ENCODE data around the gene LCLAT1. TPM values are rescaled to one million over a fixed set of nuclear protein-coding genes. Genes with fewer than 3 reads are reported as not detected.

Gene LCLAT1
- polyA plus RNA-seq, 1 donor, result 7.4 TPM

DNA sequence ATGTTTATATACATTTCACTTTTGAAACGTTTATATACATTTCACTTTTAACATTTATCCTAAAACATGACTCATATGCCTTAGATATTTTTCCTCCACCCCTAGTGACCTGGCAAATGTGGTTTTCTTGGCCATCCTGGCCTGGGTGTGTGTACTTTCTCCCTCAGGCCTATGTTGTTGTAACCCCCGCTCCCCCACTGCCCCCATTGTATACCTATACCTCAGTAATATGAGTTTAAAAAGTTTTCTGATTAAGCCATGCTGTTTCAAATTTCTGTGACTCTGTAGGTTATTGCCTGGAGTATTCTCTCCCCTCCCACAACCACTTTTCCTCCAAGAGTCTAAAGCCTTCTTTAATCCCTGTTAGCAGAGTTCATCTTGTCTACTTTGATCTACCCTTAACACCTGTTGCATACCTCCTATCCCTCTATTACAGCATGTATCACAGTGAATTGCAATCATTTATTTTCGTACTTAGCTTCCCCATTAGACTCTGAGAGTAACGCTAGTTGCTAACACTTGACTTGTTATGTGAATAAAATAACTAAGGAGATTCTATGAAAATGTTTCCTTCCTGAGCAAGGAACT, 67.9 kb downstream of the LCLAT1 start:
- DNase-seq (ENCODE audit: low read depth), result no peak

DNA sequence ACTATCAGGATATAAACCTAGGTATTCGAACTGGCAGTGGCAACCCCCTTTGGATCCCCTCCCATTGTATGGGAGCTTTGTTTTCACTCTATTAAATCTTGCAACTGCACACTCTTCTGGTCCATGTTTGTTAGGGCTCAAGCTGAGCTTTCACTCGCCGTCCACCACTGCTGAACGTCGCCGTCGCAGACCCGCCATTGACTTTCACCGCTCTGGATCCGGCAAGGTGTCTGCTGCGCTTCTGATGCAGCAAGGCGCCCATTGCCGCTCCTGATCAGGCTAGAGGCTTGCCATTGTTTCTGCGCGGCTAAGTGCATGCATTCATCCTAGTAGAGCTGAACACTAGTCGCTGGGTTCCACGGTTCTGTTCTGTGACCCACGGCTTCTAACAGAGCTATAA, 69.1 kb downstream of the LCLAT1 start:
- DNase-seq (ENCODE audit: low read depth), result no peak

DNA sequence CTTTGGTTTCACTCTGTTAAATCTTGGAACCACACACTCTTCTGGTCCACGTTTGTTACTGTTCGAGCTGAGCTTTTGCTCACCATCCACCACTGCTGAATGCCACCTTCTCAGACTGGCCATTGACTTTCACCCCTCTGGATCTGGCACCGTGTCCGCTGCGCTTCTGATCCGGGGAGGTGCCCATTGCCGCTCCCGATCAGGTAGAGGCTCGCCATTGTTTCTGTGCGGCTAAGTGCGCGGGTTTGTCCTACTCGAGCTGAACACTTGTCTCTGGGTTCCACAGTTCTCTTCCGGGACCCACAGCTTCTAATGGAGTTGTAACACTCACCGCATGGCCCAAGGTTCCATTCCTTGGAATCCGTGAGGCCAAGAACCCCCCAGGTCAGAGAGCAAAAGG, 72.8 kb downstream of the LCLAT1 start:
- no peak for DNase-seq (ENCODE audit: low read depth)

DNA sequence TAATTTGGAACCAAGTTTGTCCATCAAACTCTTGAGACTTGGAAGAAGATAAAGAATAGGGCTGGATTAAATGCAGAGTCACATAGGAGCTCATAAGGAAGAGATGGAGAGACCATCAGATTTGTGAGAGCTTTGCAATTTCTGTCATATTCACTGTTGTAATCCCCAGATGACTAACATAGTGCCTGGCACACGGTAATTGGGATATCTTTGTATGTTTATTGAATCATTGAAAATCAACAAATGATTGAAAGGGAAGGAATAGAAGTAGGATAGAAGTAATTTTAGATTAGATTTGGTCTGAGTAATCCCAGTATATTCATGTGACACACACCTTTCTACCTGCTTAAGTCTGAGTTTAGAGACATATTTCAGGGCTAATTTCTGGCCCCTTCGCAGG, 75.4 kb downstream of the LCLAT1 start:
- no peak for DNase-seq (ENCODE audit: low read depth)

DNA sequence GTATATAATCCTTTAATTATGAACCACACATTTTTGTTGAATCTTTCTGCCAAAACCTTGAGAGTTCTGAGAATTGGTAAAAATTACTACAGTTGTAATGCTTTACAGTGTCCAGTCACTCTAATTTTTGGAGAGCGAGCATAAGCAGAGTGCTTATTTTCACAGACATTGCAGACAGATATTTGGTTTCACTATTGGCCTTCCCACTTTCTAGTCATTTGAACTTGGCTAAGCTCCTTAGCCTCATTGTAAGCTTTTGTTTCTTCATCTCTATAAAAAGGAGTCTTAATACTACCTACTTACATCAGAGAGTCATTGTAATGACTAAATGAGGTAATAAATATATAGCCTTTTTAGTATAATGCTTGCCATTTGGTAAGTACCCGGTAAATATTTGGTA, 80.4 kb downstream of the LCLAT1 start:
- no peak for DNase-seq (ENCODE audit: low read depth)

DNA sequence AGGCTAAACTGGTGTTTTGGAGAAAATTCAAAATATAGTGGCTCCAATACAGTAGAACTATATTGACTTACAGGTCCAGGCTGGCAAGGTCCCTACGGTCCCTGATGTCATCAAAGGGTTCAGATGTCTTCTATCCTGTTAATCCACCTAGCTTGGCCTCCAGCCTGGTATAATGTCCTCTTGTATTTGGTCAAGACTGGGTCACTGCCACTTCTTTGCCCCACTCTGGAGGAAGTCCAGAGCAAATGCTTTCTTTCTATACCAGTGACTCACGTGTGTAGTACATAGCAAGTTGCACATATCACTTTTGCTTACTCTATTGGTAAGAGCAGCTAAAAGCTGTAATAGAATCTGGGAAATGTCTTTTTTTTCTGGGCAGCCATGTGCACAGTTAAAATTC, 80.8 kb downstream of the LCLAT1 start:
- no peak for DNase-seq (ENCODE audit: low read depth)

DNA sequence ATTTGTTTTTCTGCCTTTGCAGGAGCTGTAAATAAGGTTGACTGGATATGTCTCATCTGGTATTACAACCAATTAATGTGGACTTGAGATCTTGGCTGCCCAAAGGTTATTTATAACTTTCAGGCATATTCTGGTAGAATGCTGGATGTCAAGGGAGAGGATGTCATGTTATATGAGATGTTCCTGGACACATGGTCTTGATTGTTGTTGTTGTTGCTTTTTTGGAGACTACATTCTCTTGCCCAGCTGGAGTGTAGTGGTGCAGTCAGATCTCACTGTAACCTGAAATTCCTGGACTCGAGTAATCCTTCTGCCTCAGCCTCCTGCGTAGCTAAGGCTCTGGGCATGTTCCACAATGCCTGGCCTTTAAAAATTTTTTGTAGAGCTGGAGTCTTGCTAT, 83.3 kb downstream of the LCLAT1 start:
- DNase-seq (ENCODE audit: low read depth), result no peak

DNA sequence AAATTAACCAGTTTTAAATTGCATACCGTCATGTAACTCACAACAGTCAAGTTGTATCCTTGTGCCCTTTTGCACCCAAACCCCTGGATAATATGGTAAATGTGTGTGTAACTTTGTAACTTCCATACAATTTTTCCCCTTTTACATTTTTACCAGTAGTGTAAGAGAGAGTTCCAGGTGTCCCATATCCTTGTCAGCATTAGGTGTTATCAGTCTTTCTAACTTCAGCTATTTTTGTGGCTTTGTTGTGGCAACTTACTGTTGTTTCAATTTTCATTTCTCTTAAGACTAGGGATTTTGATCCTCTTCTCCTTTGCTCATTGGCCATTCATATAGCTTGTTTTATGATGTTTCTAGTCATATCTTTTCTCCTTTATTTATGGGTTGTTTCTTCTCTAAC, 94.6 kb downstream of the LCLAT1 start:
- DNase-seq (ENCODE audit: low read depth), result no peak

DNA sequence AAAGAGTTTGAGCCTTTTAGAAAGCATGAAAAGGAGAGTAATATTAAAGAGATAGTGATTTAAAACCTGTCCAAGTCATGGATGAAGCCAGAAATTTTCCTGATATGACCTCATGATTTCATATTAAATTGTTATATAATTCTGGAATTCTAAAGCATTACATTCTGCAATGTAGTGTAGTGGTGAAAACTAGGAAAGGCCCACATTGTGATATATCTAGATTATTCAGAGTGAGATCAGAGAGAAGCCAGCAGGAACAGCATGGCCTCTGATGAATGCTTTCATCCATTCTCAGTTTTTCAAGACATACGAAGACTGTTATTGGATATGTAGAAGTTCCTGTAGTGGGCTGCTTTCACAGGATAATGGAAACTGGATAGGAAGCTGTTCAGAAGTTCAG, 98.8 kb downstream of the LCLAT1 start:
- DNase-seq (ENCODE audit: low read depth), result no peak

DNA sequence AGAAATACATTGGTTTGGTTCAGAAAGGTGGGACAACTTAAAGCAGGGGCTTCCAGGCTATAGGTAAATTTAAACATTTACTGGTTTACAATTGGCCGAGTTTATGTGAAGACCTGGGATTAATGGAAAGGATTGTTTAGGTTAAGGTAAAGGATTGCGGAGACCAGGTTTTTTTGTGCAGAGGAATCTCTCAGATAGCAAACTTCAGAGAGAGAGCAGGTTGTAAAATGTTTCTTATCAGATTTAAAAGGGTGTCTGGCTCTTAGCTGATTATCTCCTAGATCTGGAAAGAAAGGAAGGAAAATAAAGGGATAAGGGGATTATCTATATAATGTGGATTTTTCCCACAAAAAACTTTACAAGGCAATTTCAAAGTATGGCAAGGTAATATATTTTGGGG, 101.3 kb downstream of the LCLAT1 start:
- DNase-seq (ENCODE audit: low read depth), result no peak

DNA sequence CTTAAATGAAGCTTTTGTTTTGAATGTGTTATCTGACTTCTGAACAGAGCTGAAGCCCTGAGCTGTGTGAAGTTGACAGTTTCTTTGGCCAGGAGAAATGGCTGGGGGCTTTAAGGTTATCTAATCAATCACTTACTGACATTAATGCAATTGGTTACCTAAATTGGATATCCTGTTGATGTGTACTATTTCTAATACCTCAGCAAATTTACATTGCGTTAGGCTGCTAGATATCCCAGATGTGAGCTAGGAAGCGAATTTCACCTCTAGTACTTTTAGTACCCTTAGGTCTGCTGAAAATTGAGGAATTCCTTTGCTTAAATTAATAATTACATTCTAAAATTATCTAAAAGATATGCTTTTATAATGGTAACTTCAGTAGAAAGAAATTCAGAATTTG, 102.0 kb downstream of the LCLAT1 start:
- DNase-seq (ENCODE audit: low read depth), result no peak

DNA sequence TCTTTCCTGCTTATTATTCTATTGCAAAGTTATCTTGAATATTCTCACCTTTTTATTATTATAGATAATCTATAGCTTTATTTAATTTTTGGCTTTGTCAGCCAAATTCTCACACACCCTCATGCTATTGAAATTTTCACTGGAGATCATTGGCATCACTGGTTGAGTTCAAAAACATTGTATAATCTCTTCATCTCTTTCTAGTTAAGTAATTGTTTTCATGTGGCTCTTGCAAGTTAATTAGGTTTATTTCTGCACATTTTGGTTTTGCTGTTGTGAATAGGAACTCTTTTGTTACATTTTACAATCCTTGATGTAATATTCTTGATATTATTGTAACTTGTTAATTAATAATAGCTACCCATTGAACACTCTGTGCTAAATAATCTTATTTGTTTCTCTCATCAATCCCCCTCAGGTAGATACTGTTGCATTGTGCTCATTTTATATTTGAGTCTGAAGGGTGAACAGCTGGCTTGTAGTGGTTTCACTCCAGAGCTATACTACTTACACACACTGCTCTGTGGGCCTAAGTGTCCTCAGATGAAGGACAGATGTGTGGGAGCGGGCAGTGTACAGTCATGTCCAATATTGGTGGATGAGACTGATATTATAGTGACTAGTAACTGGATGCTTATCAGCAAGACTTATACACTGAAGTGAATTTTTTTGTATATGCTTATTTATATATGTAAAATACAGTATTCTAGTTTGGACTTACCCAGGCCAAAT, 112.7 kb downstream of the LCLAT1 start:
- DNase-seq (ENCODE audit: low read depth), result no peak

DNA sequence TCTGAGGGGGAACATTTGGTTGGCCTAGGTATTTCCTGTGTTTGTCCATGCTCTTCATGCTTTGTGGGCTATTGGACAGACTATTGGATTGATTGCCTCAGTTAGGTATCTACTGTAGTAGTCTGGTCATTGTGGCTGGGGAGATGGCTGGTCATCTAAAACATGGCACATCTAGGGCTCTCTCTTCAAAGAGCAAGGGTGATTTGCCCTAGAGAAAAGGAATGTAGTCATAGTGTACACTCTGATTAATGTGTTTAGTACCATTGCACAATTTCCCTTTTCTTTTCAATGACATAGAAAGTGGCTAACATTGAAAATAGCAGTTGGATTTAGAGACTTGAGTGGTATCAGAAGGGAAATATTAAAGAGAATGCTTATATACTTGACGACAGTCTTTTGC, 114.3 kb downstream of the LCLAT1 start:
- no peak for DNase-seq (ENCODE audit: low read depth)

DNA sequence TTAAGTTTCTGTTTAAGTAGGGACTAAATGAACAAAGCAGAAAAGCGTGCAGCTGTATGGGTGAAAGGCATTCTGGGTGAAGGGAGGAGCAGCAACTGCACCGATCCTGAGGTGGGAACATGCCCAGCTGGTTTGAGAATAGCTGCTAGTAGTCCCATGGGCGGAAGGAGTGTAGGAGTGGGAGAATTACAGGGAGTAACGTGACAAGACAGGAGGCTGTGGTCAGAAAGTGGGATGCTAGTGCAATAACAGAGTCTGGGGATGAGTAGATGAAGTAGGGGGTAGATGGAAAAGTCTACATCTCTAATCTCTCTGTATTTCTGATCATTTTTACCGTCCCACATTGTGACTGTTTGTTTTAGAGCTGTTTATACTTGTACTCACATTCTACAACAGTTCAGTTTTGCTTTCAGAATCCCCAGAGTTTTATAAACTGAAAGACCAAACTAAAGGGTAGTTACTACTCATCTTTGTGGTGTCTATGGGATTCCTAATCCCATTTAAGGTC, 118.9 kb downstream of the LCLAT1 start:
- no peak for DNase-seq (ENCODE audit: low read depth)

DNA sequence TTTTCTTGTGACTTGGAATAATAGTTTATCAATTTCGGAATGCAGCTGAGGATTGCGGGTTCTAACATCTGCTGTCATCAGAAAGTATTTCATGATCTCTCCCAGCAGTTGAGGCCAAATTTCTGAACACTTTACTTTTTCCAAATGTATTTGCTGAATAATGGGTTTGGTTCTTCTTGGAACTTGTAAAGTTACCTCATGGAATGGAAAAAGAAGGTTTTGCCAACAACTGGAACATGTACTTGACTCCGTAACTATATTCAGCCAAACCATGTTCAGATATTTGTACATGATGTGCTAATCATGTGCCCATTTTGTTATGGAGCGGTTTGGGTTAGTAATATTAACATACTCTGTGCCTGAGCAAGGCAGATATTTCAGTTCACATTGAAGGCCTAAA, 119.6 kb downstream of the LCLAT1 start:
- no peak for DNase-seq (ENCODE audit: low read depth)

DNA sequence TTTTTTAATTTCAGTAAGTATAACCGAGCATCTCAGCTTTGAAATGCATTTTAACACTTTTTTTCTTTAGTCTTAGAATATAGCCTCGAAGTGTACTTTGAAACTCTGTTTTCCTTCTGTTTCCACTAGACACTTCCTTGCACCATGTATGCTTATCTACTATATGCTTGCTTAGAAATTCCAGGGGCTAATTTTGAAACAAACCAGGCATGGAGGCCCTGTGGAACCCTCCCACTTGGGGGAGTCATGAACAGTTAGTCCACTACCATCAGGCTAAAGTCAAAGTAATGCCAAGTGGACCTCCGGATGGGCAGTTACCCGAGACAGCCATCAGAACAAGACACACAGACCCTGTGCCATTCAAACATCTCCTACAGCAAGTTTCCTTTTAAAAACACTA, 120.3 kb downstream of the LCLAT1 start:
- DNase-seq (ENCODE audit: low read depth), result no peak

DNA sequence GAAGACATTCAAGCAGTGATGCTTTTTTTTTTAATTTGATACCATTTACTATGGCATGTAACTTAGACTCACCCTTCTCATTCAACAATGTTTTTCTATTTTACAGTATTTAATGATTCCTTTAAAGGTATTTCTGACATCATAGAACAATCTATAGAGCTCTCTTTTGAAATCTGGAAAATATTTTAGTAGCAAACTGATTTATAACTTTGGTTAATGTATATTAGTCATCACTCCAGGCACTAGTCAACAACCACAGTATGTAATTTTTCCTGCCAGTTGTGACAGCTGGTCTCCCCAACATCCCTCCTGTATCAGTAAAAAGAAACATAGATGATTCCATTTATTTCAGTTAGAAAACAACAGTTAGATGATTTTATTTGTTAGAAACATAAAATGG, 122.9 kb downstream of the LCLAT1 start:
- DNase-seq (ENCODE audit: low read depth), result no peak

DNA sequence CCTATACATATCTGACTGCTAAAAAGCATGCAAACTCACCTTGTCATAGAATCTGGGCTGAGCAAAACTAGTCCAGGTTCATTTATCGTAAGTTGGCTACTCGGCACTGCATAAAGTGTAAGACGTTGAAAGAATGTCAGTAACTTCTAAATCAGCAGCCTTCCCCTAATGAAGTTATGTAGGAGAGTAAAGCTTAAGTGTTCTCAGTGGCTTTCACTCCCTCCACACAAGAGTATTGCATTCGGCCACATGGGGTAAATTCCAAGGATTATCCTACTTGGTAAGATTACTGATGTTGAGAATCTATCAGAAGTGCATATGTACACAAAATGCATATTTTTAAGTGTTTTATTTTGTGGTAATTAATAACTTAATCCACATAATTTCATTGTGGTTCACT, 130.1 kb downstream of the LCLAT1 start:
- no peak for DNase-seq (ENCODE audit: low read depth)

DNA sequence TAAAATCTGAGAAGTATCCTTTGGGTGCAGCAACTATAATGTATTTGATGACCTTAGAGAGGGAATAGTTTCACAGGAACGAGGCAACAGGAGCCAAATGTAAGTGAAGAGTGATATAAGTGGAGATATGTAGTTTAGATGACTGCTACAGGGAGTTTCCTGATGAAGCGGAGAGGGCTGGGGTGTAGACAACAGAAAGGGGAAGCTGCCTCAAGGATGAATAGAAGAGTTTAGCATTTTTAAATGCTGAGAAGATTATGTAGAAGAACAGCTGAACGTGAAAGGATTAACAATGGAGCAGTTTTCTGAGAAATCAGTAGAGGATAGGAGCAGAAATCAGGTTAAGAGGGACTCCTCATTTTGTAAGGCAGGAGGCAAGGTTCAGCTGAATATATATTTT, 133.3 kb downstream of the LCLAT1 start:
- no peak for DNase-seq (ENCODE audit: low read depth)

DNA sequence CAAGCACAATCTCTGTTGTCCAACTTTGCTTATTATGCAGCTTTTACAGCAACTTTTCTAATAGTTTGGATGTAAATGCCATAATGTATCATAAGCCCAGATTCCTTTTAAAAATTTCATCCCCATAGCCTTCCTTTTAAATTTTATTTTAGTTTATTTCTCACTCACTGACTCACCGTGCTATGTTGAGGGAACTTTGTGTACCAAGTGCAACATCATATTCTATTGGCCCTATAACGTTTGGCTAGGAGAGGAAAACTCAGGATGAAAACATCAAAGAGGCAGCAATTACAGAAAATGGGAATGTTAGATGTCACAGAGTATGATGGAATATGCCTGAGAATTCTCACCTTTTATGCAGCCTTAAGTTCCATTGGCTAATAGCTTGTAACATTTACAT, 135.5 kb downstream of the LCLAT1 start:
- DNase-seq (ENCODE audit: low read depth), result no peak

DNA sequence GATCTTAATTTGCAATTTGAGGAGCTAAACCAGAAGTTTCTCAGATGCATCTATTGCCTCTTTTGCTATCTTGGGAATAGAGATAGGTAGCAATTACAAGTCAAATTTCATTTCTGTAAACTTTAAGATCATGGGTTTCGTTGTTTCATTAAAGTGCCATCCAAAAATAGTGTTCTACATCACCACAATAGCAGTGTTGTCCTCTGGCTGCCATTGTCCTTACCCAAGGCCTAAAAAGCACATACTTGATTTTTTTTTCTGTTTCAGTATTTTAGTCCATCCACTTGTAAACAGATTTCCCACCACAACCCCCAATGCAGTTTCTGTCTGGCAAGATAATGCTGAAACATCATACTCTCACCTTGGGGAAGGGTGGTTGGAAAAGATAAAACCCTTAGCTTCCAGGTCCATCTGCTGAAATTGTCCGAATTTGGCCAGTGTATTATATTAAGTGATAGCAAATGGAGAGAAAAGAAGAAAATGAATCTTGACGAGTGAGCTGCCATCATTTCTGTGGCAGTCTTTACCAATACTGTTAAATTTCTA, 136.2 kb downstream of the LCLAT1 start:
- DNase-seq (ENCODE audit: low read depth), result no peak

DNA sequence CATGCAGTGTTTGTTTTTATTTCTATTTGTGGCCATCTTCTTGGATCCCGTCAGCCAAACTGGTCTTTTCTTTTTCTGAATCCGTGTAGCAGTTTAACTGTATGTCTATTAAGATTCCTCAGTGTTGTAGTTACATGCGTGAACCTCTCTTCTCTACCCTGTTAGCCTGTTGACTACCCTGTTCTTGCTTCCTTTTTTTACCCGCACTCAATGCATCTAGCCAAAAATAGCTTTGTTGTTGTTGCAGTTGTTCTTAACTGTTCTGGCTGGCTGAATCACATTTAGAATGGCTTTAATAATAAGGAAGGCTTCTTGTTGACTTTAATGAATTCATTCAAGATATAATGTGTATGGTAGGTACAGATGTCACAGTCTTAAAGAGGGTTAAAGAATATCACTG, 137.1 kb downstream of the LCLAT1 start:
- no peak for DNase-seq (ENCODE audit: low read depth)

DNA sequence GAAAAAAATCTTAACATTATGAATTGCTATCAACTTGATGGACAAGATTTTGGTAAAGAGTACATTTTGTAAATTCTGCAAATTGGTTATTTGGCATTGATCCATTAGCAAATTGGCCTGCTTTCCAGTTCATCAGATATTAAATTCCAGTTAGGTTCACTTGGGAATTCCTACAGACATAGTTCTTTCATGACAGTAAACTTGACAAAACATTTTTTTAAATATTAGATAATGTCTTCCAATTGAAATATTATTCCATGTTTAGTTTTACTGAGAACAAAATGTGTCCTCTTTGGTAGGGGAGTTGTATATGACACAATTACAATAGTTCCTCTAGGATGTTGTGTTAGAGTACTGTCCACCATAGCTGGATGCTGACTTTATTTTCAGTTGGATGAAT, 141.9 kb downstream of the LCLAT1 start:
- DNase-seq (ENCODE audit: low read depth), result no peak

DNA sequence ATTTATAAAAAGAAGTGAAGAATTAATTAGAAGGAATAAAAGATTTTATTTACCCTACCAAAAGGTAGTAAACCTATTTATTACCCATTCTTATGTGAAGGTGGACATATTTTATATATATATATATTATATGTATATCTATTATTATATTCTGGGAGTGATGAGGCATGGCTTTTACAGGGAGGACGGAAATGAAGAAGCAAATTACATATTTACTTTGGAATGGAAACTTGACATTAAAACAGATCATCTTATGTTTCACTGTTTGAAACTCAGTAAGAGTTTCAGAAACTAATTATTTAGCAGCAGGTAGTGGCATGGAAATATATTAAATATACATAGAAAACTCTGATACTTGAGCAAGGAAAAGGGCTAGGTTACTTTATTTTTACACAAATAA, 143.4 kb downstream of the LCLAT1 start:
- no peak for DNase-seq (ENCODE audit: low read depth)

Data from forelimb muscle (tissue), 1 donor.